Measurements from ENCODE around the gene ZNF678.
A peak's percentile ranks its signal among the peaks of the same experiment; 100 is the strongest.
"Not testable (repeated sequence)": the region's sequence is repeated elsewhere in the genome, so short reads cannot be mapped to it uniquely, and the experiment has no call there.

Gene ZNF678

GRCh38 chr1:227560393-227561173 is 2.8 kb upstream of the ZNF678 start:
- ATAC-seq (replicated peaks) (no peak), DNase-seq (no peak)
- Mint-ChIP-seq H3K27me3 (peaks cover 13 to 37% of the 10 kb centered on the region in 2 donors), H3K4me1 (ENCODE audit: low read depth in 2 of 2) (peaks cover 12 to 16% of the 10 kb centered on the region in 2 donors), H3K27ac (peak overlapping the region in 1 of 2 donors; percentile 45), H3K9me3 (no peaks in the 10 kb centered on the region), H3K4me3 (peak overlapping the region in 1 of 2 donors; percentile 19), H3K36me3 (ENCODE audit: insufficient read depth) (peaks cover 12% of the 10 kb centered on the region)

- no peak for DNase-seq
- ATAC-seq (replicated peaks), result no peak
- Mint-ChIP-seq H3K9me3 (no peaks in the 10 kb centered on the region), H3K4me1 (ENCODE audit: low read depth in 2 of 2) (peaks cover 17 to 19% of the 10 kb centered on the region in 2 donors), H3K27ac (no peak overlapping the region), H3K36me3 (ENCODE audit: insufficient read depth) (peaks cover 14% of the 10 kb centered on the region), H3K27me3 (peaks cover 13 to 37% of the 10 kb centered on the region in 2 donors), H3K4me3 (no peak overlapping the region)
Observed at GRCh38 chr1:227561241-227561907, 2.0 kb upstream of the ZNF678 start.

DNA sequence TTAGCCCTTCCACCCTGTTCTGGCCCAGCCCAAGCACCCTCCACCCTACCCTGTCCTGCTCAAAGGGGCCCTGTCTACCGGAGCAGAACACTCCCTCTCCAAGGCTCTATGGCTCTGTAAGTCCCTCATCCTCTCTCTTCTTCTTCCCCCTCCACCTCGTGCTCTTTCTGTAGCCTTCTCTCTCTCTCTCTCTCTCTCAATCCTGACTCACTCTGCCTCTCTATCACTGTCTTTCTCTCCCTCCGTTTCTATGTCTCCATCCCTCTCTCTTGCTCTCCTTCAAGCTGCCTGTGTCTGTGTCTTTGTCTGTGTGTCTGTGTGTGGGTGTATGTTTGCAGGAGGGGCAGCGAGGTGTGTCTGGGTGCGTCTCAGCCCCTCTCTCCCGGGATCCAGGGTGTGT is 1.3 kb upstream of the ZNF678 start:
- H3K4me1 Mint-ChIP-seq (ENCODE audit: low read depth in 2 of 2), result peaks cover 18 to 26% of the 10 kb centered on the region in 2 donors
- no peak for DNase-seq
- no peak overlapping the region for H3K4me3 Mint-ChIP-seq
- H3K9me3 Mint-ChIP-seq, result no peaks in the 10 kb centered on the region
- peaks cover 16% of the 10 kb centered on the region for H3K36me3 Mint-ChIP-seq (ENCODE audit: insufficient read depth)
- H3K27me3 Mint-ChIP-seq, result peaks cover 13 to 37% of the 10 kb centered on the region in 2 donors
- no peak overlapping the region for H3K27ac Mint-ChIP-seq
- ATAC-seq (replicated peaks), result no peak

DNA sequence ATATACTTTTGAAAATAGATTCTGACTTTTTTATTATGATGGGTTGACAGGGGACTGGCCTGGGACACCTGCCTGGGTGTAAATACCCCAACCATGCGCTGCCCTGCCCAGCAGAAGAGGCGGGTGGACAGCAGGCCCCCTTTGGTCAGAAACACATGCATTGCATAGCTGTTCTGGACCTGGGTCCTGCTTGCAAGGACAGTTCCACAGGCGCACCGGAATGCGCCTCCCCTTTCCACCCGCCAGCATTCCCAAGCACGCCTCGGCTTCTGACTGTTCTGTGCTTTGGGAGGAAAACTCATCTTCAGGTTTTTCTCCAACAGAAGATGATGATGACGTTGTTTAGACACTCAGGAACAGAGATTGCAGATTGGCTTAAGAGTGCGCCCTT is 428 bp upstream of the ZNF678 start:
- Mint-ChIP-seq H3K27ac (peak overlapping the region; percentile 98 to 99), H3K36me3 (ENCODE audit: insufficient read depth) (peaks cover 16% of the 10 kb centered on the region)
- DNase-seq, result no peak

GRCh38 chr1:227567256-227567655 is 3.9 kb downstream of the ZNF678 start:
- H3K4me1 Mint-ChIP-seq (ENCODE audit: low read depth in 2 of 2), result peaks cover 25 to 55% of the 10 kb centered on the region in 2 donors
- no peak for ATAC-seq (replicated peaks)
- H3K27me3 Mint-ChIP-seq, result peaks cover 0 to 3% of the 10 kb centered on the region in 2 donors
- no peak overlapping the region for H3K4me3 Mint-ChIP-seq
- DNase-seq, result no peak
- H3K9me3 Mint-ChIP-seq, result no peaks in the 10 kb centered on the region
- peaks cover 16% of the 10 kb centered on the region for H3K36me3 Mint-ChIP-seq (ENCODE audit: insufficient read depth)
- H3K27ac Mint-ChIP-seq, result peak overlapping the region in 1 of 2 donors; percentile 62

More for the DNA sequence above, 428 bp upstream of the ZNF678 start:
- H3K9me3 Mint-ChIP-seq, result no peaks in the 10 kb centered on the region
- peaks cover 21 to 32% of the 10 kb centered on the region in 2 donors for H3K4me1 Mint-ChIP-seq (ENCODE audit: low read depth in 2 of 2)
- peak overlapping the region; percentile 94 to 98 for H3K4me3 Mint-ChIP-seq
- H3K27me3 Mint-ChIP-seq, result peaks cover 13 to 37% of the 10 kb centered on the region in 2 donors
- no peak for ATAC-seq (replicated peaks)

- Mint-ChIP-seq H3K4me3 (no peak overlapping the region), H3K36me3 (ENCODE audit: insufficient read depth) (peaks cover 7% of the 10 kb centered on the region), H3K9me3 (no peaks in the 10 kb centered on the region), H3K27me3 (no peaks in the 10 kb centered on the region), H3K27ac (no peak overlapping the region), H3K4me1 (ENCODE audit: low read depth in 2 of 2) (peaks cover 27 to 49% of the 10 kb centered on the region in 2 donors)
- no peak for ATAC-seq (replicated peaks)
- no peak for DNase-seq
Observed at GRCh38 chr1:227568593-227568992, 5.2 kb downstream of the ZNF678 start.

DNA sequence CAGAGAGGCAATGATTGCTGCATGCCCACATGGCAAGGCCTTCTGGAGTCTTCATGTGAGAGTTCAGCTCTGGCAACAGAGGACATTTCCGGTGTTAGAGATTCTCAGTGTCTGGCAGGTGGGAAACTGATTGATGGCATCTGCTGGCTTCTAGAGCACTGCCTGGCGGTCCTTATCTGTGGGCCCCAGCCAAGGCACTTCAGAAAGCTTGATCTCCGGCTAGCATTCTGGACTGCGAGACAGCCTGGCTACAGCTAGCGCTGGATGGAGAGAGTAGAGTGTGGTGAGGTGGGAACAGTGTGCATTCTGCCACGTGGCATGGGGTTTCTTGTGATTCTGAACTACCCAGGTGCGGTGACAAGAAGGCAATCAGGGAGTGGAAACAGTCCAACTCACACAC is 9.4 kb downstream of the ZNF678 start:
- DNase-seq, result no peak
- Mint-ChIP-seq H3K4me3 (no peak overlapping the region), H3K4me1 (ENCODE audit: low read depth in 2 of 2) (peaks cover 33 to 56% of the 10 kb centered on the region in 2 donors), H3K27ac (no peak overlapping the region), H3K36me3 (ENCODE audit: insufficient read depth) (no peaks in the 10 kb centered on the region), H3K27me3 (no peaks in the 10 kb centered on the region), H3K9me3 (peaks cover 0 to 8% of the 10 kb centered on the region in 2 donors)
- ATAC-seq (replicated peaks), result no peak

- Mint-ChIP-seq H3K27ac (no peak overlapping the region), H3K27me3 (no peaks in the 10 kb centered on the region), H3K4me1 (ENCODE audit: low read depth in 2 of 2) (peaks cover 37 to 63% of the 10 kb centered on the region in 2 donors), H3K9me3 (peaks cover 0 to 8% of the 10 kb centered on the region in 2 donors), H3K36me3 (ENCODE audit: insufficient read depth) (no peaks in the 10 kb centered on the region), H3K4me3 (no peak overlapping the region)
- ATAC-seq (replicated peaks) (no peak), DNase-seq (no peak)
Observed at GRCh38 chr1:227574926-227575325, 11.6 kb downstream of the ZNF678 start.

DNA sequence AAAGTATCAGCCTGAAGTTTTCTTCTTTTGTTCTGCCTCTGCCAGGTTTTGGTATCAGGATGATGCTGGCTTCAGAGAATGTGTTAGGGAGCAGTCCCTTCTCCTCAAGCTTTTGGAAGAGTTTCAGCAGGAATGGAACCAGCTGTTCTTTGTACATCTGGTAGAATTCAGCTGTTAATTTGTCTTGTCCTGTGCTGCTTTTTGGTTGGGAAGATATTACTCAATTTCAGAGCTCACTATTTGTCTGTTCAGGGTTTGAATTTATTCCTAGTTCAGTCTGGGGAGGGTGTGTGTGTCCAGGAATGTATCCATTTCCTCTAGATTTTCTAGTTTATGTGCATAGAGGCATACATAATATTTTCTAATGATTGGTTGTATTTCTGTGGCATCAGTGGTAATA is 12.8 kb downstream of the ZNF678 start:
- H3K4me3 Mint-ChIP-seq, result no peak overlapping the region
- ATAC-seq (replicated peaks) (no peak), DNase-seq (no peak)
- peak overlapping the region in 1 of 2 donors; percentile 17 for H3K27ac Mint-ChIP-seq
- H3K27me3 Mint-ChIP-seq, result no peaks in the 10 kb centered on the region
- peaks cover 37 to 60% of the 10 kb centered on the region in 2 donors for H3K4me1 Mint-ChIP-seq (ENCODE audit: low read depth in 2 of 2)
- H3K36me3 Mint-ChIP-seq (ENCODE audit: insufficient read depth), result no peaks in the 10 kb centered on the region
- H3K9me3 Mint-ChIP-seq, result peaks cover 0 to 8% of the 10 kb centered on the region in 2 donors

GRCh38 chr1:227577500-227577899 is 14.1 kb downstream of the ZNF678 start:
- ATAC-seq (replicated peaks) (no peak), DNase-seq (no peak)
- H3K9me3 Mint-ChIP-seq, result peaks cover 0 to 8% of the 10 kb centered on the region in 2 donors
- no peak overlapping the region for H3K4me3 Mint-ChIP-seq
- no peaks in the 10 kb centered on the region for H3K36me3 Mint-ChIP-seq (ENCODE audit: insufficient read depth)
- no peaks in the 10 kb centered on the region for H3K27me3 Mint-ChIP-seq
- H3K27ac Mint-ChIP-seq, result no peak overlapping the region
- peaks cover 37 to 55% of the 10 kb centered on the region in 2 donors for H3K4me1 Mint-ChIP-seq (ENCODE audit: low read depth in 2 of 2)

DNA sequence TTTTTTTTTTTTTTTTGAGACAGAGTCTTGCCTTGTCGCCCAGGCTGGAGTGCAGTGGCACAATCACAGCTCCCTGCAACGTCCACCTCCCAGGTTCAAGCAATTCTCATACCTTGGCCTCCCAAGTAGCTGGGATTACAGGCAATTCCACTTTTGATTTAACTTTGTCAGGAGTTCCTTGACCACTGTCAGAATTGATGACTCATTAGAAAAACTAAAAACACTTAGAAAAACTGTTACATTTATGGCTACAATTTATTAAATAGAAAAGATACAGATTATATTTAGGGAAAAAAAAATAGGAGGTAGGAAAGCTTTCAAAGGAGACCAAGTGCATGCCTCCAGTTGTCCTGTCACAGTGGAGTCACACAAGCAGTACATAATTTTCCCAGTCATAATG is 20.0 kb downstream of the ZNF678 start:
- Mint-ChIP-seq H3K27me3 (no peaks in the 10 kb centered on the region), H3K36me3 (ENCODE audit: insufficient read depth) (no peaks in the 10 kb centered on the region), H3K4me3 (no peak overlapping the region), H3K9me3 (peaks cover 0 to 3% of the 10 kb centered on the region in 2 donors), H3K4me1 (ENCODE audit: low read depth in 2 of 2) (peaks cover 15 to 17% of the 10 kb centered on the region in 2 donors), H3K27ac (no peak overlapping the region)
- no peak for DNase-seq
- ATAC-seq (replicated peaks), result no peak

DNA sequence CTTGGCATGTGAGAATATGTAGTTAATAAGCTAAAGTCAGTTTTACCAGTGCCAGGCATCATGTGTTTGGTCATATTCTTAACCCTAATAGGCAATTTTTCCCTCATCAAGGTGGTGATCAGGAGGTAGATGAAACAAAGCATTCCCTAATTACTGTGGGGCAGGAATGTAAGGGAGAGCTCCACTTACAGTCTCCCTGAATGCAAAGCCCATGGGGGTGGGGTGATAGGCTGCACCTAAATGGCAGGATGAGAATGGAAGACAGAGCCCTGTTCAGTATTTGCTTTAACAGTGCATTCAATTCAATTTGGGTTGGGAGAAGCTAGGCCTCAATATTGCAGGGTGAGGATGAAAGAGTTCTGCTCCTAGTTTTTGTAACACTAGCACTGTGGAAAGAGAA is 23.4 kb downstream of the ZNF678 start:
- Mint-ChIP-seq H3K4me3 (no peak overlapping the region), H3K27ac (no peak overlapping the region), H3K4me1 (ENCODE audit: low read depth in 2 of 2) (peaks cover 2 to 7% of the 10 kb centered on the region in 2 donors), H3K36me3 (ENCODE audit: insufficient read depth) (no peaks in the 10 kb centered on the region), H3K9me3 (peaks cover 0 to 5% of the 10 kb centered on the region in 2 donors), H3K27me3 (no peaks in the 10 kb centered on the region)
- DNase-seq (no peak), ATAC-seq (replicated peaks) (no peak)

GRCh38 chr1:227587968-227588367 is 24.6 kb downstream of the ZNF678 start:
- Mint-ChIP-seq H3K4me3 (no peak overlapping the region), H3K27me3 (no peaks in the 10 kb centered on the region), H3K36me3 (ENCODE audit: insufficient read depth) (no peaks in the 10 kb centered on the region), H3K9me3 (peaks cover 0 to 5% of the 10 kb centered on the region in 2 donors), H3K4me1 (ENCODE audit: low read depth in 2 of 2) (peaks cover 2 to 7% of the 10 kb centered on the region in 2 donors), H3K27ac (no peak overlapping the region)
- no peak for DNase-seq
- no peak for ATAC-seq (replicated peaks)

GRCh38 chr1:227588769-227589168 is 25.4 kb downstream of the ZNF678 start:
- H3K27ac Mint-ChIP-seq; ATAC-seq (replicated peaks); DNase-seq; H3K9me3 Mint-ChIP-seq; H3K27me3 Mint-ChIP-seq; H3K4me3 Mint-ChIP-seq; H3K36me3 Mint-ChIP-seq (ENCODE audit: insufficient read depth): not testable (repeated sequence)
- H3K4me1 Mint-ChIP-seq (ENCODE audit: low read depth in 2 of 2), result peaks cover 2 to 10% of the 10 kb centered on the region in 2 donors
